Measurements from ENCODE around the gene TGM5.

GRCh38 chr15:43214592-43215295, 52.0 kb downstream of the TGM5 start:
- TF ChIP-seq, protein P1, sequence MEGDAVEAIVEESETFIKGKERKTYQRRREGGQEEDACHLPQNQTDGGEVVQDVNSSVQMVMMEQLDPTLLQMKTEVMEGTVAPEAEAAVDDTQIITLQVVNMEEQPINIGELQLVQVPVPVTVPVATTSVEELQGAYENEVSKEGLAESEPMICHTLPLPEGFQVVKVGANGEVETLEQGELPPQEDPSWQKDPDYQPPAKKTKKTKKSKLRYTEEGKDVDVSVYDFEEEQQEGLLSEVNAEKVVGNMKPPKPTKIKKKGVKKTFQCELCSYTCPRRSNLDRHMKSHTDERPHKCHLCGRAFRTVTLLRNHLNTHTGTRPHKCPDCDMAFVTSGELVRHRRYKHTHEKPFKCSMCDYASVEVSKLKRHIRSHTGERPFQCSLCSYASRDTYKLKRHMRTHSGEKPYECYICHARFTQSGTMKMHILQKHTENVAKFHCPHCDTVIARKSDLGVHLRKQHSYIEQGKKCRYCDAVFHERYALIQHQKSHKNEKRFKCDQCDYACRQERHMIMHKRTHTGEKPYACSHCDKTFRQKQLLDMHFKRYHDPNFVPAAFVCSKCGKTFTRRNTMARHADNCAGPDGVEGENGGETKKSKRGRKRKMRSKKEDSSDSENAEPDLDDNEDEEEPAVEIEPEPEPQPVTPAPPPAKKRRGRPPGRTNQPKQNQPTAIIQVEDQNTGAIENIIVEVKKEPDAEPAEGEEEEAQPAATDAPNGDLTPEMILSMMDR (IDR thresholded peaks at IDR 0.05), result no peak
- no peak for TF ChIP-seq POLR2AphosphoS5 (IDR thresholded peaks at IDR 0.05)

Measured in transverse colon (tissue), 4 donors.